OCI-M1 (cell line): ENCODE results near the gene FBXL19.
A peak's percentile ranks its signal among the peaks of the same experiment; 100 is the strongest.

Experiments
- DNase-seq: peaks from one replicate; lab custom pipeline; 2025; lab: John Stamatoyannopoulos, UW

FBXL19 gene

GRCh38 chr16:30964574-30965226 lies 41.3 kb downstream of the FBXL19 start:
- DNase-seq = no peak

DNA sequence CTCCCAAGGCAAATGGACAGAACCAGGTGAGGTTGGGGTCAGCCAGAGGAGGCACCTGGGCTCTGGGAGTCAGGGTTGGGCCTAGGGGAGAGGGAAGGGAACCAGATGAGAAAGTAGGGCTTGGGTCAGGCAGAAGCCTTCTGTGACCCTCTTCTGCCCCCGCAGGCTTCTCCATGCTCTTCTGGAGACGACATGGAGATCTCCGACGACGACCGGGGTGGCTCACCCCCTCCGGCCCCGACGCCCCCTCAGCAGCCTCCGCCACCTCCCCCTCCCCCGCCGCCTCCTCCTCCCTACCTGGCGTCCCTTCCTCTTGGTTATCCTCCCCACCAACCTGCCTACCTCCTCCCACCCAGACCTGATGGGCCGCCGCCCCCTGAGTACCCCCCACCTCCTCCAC lies 42.1 kb downstream of the FBXL19 start:
- DNase-seq = no peak

- DNase-seq = no peak
These were observed 42.8 kb downstream of the FBXL19 start for GRCh38 chr16:30966033-30966619.

GRCh38 chr16:30967795-30968194 lies 44.4 kb downstream of the FBXL19 start:
- DNase-seq = no peak

DNA sequence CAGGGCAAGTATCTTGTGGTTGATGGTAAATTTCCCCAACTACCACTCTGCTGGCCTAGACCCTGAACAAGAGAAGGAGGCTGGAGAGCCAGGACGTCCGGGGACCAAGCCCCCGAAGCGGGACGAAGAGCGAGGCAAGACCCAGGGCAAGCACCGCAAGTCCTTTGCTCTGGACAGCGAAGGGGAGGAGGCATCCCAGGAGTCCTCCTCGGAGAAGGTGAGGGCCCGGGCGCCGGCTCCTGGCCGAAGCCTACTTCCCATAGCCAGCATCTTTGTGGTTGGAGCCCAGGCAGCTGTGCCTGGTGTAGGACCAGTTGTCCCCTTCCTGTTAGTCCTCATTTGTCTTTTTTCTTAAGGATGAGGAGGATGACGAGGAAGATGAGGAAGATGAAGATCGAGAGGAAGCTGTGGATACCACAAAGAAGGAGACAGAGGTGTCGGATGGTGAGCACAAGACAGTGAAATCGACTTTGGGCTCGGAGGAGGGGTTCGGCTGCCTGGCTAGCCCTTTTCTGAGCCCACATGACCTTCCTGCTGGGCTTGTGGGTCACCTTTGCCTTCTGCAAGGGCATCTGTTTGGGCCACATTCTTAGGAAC lies 46.0 kb downstream of the FBXL19 start:
- no peak for DNase-seq

- no peak for DNase-seq
These were observed 47.9 kb downstream of the FBXL19 start for GRCh38 chr16:30971298-30971697.

- DNase-seq = no peak
These were observed 49.5 kb downstream of the FBXL19 start for GRCh38 chr16:30972872-30973271.

GRCh38 chr16:30974348-30974747 lies 51.0 kb downstream of the FBXL19 start:
- DNase-seq = no peak

DNA sequence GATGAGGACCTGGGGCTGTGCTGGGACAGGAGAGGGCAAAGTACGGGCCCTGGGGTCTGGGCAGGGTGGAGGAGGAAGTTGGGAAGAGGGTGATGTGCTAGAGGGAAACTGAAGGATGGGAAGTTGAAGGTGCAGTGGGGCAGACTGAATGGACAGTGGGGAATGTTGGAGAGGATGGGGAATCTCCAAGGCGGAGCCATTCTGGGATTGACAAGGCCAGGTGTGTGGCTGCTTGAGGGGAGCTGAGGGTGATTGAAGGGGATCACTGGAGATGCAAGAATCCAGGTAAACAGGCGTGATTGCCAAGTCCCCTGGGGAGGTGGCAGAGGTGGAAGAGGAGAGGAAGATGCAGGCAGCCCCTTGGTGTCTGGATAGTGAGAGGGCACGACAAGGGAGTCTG lies 53.1 kb downstream of the FBXL19 start:
- no peak for DNase-seq

DNA sequence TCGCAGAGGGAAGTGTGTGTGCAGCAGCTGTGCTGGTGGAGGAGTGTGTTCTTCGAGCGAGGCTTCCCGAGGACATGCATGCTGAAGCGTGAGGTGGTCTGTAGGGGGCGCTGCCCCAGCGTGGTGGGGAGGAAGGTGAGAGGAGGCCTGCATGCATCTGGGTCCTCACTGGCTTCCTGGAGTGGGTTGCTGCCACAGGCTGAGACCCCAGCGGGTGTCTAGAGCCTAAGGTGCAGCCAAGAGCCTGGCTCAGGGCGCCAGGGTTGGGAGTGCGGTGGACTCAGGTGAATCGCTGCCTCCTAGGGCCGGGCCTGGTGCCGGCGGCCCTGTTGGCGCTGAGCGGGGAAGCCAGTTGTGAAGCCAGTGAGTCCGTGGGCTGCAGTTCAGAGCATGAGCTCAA lies 54.1 kb downstream of the FBXL19 start:
- DNase-seq = peak; percentile 26

DNA sequence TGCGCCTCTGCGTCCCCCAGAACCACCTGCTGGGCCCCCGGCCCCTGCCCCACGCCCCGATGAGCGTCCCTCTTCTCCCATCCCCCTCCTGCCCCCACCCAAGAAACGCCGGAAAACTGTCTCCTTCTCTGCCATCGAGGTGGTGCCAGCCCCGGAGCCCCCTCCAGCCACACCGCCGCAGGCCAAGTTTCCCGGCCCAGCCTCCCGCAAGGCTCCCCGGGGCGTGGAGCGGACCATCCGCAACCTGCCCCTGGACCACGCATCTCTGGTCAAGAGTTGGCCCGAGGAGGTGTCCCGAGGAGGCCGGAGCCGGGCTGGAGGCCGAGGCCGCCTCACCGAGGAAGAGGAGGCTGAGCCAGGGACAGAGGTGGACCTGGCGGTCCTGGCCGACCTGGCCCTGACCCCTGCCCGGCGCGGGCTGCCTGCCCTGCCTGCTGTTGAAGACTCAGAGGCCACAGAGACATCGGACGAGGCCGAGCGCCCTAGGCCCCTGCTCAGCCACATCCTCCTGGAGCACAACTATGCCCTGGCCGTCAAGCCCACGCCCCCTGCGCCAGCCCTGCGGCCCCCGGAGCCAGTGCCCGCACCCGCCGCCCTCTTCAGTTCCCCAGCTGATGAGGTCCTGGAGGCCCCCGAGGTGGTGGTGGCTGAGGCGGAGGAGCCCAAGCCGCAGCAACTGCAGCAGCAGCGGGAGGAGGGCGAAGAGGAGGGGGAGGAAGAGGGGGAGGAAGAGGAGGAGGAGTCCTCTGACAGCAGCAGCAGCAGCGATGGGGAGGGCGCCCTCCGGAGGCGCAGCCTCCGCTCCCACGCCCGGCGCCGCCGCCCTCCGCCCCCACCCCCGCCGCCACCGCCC lies 56.0 kb downstream of the FBXL19 start:
- DNase-seq = no peak

- DNase-seq = no peak
These were observed 56.6 kb downstream of the FBXL19 start for GRCh38 chr16:30980023-30980371.

DNA sequence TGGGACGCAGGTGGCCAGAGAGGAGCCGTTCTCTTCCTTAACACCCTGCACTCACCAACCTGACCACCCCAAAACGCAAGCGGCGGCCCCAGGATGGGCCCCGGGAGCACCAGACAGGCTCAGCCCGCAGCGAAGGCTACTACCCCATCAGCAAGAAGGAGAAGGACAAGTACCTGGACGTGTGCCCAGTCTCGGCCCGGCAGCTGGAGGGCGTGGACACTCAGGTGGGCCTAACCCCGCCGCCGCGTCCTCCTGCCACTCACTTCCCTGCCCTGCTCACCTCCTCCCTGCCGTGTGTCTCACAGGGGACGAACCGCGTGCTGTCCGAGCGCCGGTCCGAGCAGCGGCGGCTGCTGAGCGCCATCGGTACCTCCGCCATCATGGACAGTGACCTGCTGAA lies 57.1 kb downstream of the FBXL19 start:
- no peak for DNase-seq

DNA sequence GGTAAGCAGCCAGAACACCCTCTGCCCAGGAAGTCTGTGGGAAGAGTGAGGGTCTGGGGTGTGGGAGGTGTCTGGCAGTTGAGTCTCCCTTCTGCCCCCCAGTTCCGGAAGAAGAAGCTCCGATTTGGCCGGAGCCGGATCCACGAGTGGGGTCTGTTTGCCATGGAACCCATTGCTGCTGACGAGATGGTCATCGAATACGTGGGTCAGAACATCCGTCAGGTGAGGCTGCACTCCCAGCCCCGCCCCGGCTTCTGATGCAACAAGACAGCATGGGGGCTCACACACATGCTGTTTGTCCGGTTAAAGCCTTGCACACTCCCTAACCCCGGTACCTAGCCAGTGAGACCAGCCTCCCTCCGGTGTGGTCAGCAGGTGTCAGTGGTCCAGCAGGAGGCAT lies 57.6 kb downstream of the FBXL19 start:
- no peak for DNase-seq

GRCh38 chr16:30982548-30983288 lies 59.3 kb downstream of the FBXL19 start:
- DNase-seq = no peak

- DNase-seq = no peak
These were observed 60.0 kb downstream of the FBXL19 start for GRCh38 chr16:30983289-30983889.

DNA sequence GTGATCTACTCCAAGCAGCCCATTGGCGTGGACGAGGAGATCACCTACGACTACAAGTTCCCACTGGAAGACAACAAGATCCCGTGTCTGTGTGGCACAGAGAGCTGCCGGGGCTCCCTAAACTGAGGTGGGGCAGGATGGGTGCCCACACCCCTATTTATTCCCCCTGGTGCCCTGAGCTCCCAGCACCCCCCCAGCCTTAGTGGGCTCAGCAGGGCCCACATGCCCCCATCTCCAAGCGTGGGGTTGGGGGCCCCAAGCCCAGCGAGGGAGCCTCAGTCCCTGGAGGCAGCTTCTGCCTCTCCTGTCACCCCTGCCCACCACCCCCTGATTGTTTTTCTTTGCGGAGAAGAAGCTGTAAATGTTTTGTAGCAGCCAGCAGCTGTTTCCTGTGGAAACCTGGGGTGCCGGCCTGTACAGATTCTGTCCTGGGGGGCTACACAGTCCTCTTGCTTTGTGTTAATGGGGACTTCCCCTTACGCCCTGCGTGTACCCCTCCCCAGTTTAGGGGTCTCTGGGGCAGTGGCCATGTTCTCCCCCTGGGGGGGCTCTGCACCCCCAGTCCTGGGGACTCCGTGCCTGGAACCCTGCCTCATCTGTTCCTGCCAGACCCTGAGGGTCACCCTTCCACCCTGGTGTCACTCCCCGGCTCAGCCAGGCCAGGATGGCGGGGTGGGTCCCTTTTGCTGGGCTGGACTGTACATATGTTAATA lies 60.7 kb downstream of the FBXL19 start:
- no peak for DNase-seq

DNA sequence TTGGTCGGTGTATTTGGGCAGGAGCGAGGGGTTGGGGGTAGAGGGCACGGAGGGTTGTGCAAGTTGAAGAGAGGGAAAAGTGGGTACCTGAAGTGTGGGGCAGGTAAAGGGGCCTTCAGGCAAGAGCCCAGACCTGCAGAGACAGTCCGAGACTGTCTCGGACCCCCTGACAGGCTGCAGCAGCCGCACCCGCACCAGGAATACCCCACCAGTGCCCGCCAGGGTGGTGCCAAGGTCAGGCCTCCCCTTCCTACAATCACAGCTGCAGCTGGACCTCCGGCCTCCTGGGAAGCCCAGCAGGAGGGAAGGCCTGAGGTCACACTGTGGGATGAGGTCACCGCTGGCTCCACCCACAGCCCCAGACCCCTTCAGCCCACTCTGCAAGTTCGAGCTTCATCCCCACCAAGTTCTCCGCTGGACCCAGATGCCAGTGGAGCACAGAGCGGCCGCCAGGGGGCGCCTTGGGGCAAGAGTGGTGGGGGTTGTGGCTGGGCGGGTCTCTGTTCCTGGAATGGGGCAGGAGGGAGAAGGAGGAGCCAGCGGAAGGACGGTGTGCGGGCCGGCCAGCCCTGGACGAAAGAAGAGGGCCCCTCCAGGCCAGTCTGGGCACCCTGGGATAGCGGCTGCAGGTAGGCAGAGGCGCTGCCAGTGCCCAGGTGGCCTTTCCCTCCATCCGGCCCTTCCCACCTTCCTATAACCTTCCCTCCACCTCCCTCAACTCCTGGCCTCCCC lies 61.5 kb downstream of the FBXL19 start, which contains the start of gene HSD3B7:
TSS of gene HSD3B7 (plus strand) at position 539 of the 732 bp plus-strand sequence. CDS start 452 bp downstream, outside the sequence.
- peak; percentile 93 for DNase-seq

DNA sequence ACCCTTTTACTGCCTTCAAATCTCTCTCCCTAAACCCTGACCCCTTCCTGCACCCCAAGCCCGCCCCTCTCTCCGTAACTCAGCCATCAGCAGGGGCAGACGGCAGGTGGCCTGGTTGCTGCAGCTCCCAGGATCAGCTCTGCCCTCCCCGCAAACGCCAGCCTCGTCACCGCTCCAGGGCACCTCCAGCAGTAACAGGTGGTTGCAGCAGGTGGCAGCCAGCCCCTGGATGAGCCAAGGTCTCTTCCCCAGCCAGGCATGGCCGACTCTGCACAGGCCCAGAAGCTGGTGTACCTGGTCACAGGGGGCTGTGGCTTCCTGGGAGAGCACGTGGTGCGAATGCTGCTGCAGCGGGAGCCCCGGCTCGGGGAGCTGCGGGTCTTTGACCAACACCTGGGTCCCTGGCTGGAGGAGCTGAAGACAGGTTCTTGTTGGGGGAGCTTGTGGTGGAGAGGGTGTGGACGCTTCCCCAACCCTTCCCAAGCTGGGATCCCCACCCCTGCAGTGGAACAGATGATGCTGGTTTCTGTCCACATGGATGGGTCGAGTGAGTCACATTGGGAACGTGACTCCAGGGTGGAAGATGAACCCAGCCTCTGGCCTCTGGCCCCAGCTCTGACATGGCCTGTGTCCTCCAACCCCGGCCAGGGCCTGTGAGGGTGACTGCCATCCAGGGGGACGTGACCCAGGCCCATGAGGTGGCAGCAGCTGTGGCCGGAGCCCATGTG lies 62.2 kb downstream of the FBXL19 start:
- peak; percentile 51 for DNase-seq
